CD14-positive monocyte (primary cell): ENCODE data around the gene FASTK. TPM values are rescaled to one million over a fixed set of nuclear protein-coding genes. Genes with fewer than 3 reads are reported as not detected.

Experiments used
- DNase-seq, 3 donors: peaks; one replicate each; pipeline ENCODE4 v3.0.0-alpha.2; 2011 to 2022
- H2AFZ ChIP-seq: 2 replicates; pipeline ENCODE4 v1.6.0; 2012; ENCODE audit warnings: mild to moderate bottlenecking, low read depth, low read length, inconsistent platforms; ENCODE audit not compliant: insufficient read depth, poor library complexity, severe bottlenecking
- H3K27ac ChIP-seq, 2 donors: 1 replicate in 1 of 2; 2 replicates in 1 of 2; pipeline ENCODE4 v1.5.1; 2012 to 2013; ENCODE audit warnings: low read length in 2 of 2, control low read depth in 1 of 2, inconsistent platforms in 1 of 2, low read depth in 1 of 2, mild to moderate bottlenecking in 1 of 2
- H3K27me3 ChIP-seq, 2 donors: one replicate each; pipeline versions ENCODE4 v1.6.0 to v1.6.1; 2011 to 2013; ENCODE audit warnings: low read length in 2 of 2; ENCODE audit not compliant: control insufficient read depth in 2 of 2, insufficient read depth in 2 of 2
- H3K36me3 ChIP-seq, 2 donors: replicated peaks in 1 of 2; 1 replicate in 1 of 2; 2 replicates in 1 of 2; pipeline versions ENCODE4 v1.5.1 to v1.6.1; 2012 to 2013; ENCODE audit warnings: low read length in 2 of 2, control low read depth in 1 of 2, inconsistent platforms in 1 of 2, mild to moderate bottlenecking in 1 of 2; ENCODE audit not compliant: insufficient read depth in 2 of 2, control insufficient read depth in 1 of 2
- H3K4me1 ChIP-seq, 2 donors: 1 replicate in 1 of 2; 2 replicates in 1 of 2; pipeline versions ENCODE4 v1.5.1 to v1.6.1; 2012 to 2013; ENCODE audit warnings: low read length in 2 of 2, control low read depth in 1 of 2, inconsistent platforms in 1 of 2, mild to moderate bottlenecking in 1 of 2, moderate library complexity in 1 of 2; ENCODE audit not compliant: insufficient read depth in 2 of 2, control insufficient read depth in 1 of 2
- H3K4me2 ChIP-seq: replicated peaks from 2 replicates; pipeline ENCODE3; 2012; ENCODE audit warnings: low read length, moderate library complexity, mild to moderate bottlenecking; ENCODE audit not compliant: poor library complexity, severe bottlenecking; ENCODE audit errors: extremely low read depth
- H3K4me3 ChIP-seq, 3 experiments: fragments of 200-600 bp in 1 of 3; sonication (generic) in 1 of 3; replicated peaks in 1 of 3; 1 replicate in 2 of 3; 2 replicates in 1 of 3; pipeline ENCODE4 v1.5.1; 2011 to 2013; ENCODE audit warnings: low read length in 3 of 3, mild to moderate bottlenecking in 3 of 3, control low read depth in 2 of 3, low read depth in 2 of 3, inconsistent platforms in 1 of 3, moderate library complexity in 1 of 3
- H3K79me2 ChIP-seq: 2 replicates; pipeline ENCODE4 v1.6.0; 2012; ENCODE audit warnings: mild to moderate bottlenecking, control low read depth, inconsistent platforms, low read length, moderate library complexity; ENCODE audit not compliant: insufficient read depth
- H3K9ac ChIP-seq: 2 replicates; pipeline ENCODE4 v1.6.0; 2017; ENCODE audit warnings: low read length, mild to moderate bottlenecking; ENCODE audit not compliant: insufficient read depth, poor library complexity, severe bottlenecking
- H3K9me3 ChIP-seq, 2 donors: replicated peaks in 1 of 2; 1 replicate in 1 of 2; 2 replicates in 1 of 2; pipeline versions ENCODE4 v1.5.1 to v1.6.1; 2012 to 2013; ENCODE audit warnings: low read length in 2 of 2, control low read depth in 1 of 2; ENCODE audit not compliant: control insufficient read depth in 1 of 2, insufficient read depth in 1 of 2
- H4K20me1 ChIP-seq: 2 replicates; pipeline ENCODE4 v1.6.0; 2012; ENCODE audit warnings: mild to moderate bottlenecking, low read length, control low read depth, moderate library complexity; ENCODE audit not compliant: insufficient read depth
- H3K27ac Mint-ChIP-seq, 7 donors: one replicate each; pipeline ENCODE4 v1.8.0; 2020; ENCODE audit warnings: mild to moderate bottlenecking in 7 of 7, mixed read lengths in 7 of 7, moderate library complexity in 6 of 7, inconsistent platforms in 2 of 7
- H3K27me3 Mint-ChIP-seq, 3 donors: one replicate each; pipeline ENCODE4 v1.8.0; 2021 to 2022; ENCODE audit warnings: low read depth in 3 of 3, mild to moderate bottlenecking in 3 of 3, mixed read lengths in 3 of 3, moderate library complexity in 3 of 3, inconsistent platforms in 1 of 3
- H3K36me3 Mint-ChIP-seq, 2 donors: one replicate each; pipeline ENCODE4 v1.8.0; 2020; ENCODE audit warnings: mixed read lengths in 2 of 2, inconsistent platforms in 1 of 2, mild to moderate bottlenecking in 1 of 2
- H3K4me1 Mint-ChIP-seq: one replicate; pipeline ENCODE4 v1.8.0; 2020; ENCODE audit warnings: mild to moderate bottlenecking, mixed read lengths
- H3K4me3 Mint-ChIP-seq, 2 donors: one replicate each; pipeline ENCODE4 v1.8.0; 2020; ENCODE audit warnings: mild to moderate bottlenecking in 2 of 2, mixed read lengths in 2 of 2, moderate library complexity in 1 of 2
- H3K9me3 Mint-ChIP-seq, 7 donors: one replicate each; pipeline ENCODE4 v1.8.0; 2020 to 2022; ENCODE audit warnings: mixed read lengths in 7 of 7, mild to moderate bottlenecking in 6 of 7, moderate library complexity in 6 of 7, inconsistent platforms in 2 of 7
- CTCF ChIP-seq: fragments of 200-600 bp; IDR thresholded peaks from one replicate; pipeline ENCODE4 v1.8.0; 2022; ENCODE audit warnings: antibody characterized with exemption, mild to moderate bottlenecking
- WGBS: methylation state at CpG from one replicate; pipeline ENCODE4 v1.1.5; 2013; ENCODE audit warnings: missing lambda C conversion rate; ENCODE audit not compliant: insufficient coverage; 5-methylcytosine and 5-hydroxymethylcytosine counted together
- intact Hi-C, 2 donors: fragments of 100-400 bp; cut with micrococcal nuclease; formaldehyde crosslinking; loops; one replicate each; pipeline versions ENCODE4 v1.15.0 to v1.15.1; 2023
- polyA plus RNA-seq, 3 donors: library from polyadenylated mRNA; depleted of rRNA in 1 of 3; unstranded in 2 of 3; stranded (reverse) in 1 of 3; fragments of 300-500 nt in 2 of 3; fragments of >200 nt in 1 of 3; fragmentation: Illumina TruSeq in 2 of 3; gene quantifications; 1 replicate in 2 of 3; 2 replicates in 1 of 3; pipeline ENCODE4 v1.2.3, GENCODE V29; 2012 to 2021

Gene FASTK
- polyA plus RNA-seq, 3 donors, result 34.7 to 110 (median 38.6) TPM

GRCh38 chr7:151103973-151104372 lies 23.4 kb upstream of the FASTK start:
- H3K4me2 ChIP-seq, result no peak overlapping the region
- no peaks in the 10 kb centered on the region for H3K27me3 ChIP-seq
- no peak overlapping the region for H3K27ac ChIP-seq
- peaks cover 28% of the 10 kb centered on the region for H3K79me2 ChIP-seq
- no peak overlapping the region for H3K9ac ChIP-seq
- no peaks in the 10 kb centered on the region for H3K9me3 ChIP-seq
- Mint-ChIP-seq H3K4me1 (peaks cover 3% of the 10 kb centered on the region), H3K27me3 (no peaks in the 10 kb centered on the region), H3K9me3 (peaks cover 0 to 1% (median 0%) of the 10 kb centered on the region in 7 donors), H3K27ac (no peak overlapping the region), H3K36me3 (peaks cover 13 to 18% of the 10 kb centered on the region in 2 donors), H3K4me3 (no peak overlapping the region)
- H3K4me3 ChIP-seq, result no peak overlapping the region
- intact Hi-C loops, result no loop called here
- 96% methylated on average over 7 of the region's 12 CpGs for WGBS
- no peaks in the 10 kb centered on the region for H3K4me1 ChIP-seq
- DNase-seq, result no peak
- H3K36me3 ChIP-seq, result peaks cover 0 to 4% of the 10 kb centered on the region in 2 donors
- H2AFZ ChIP-seq, result no peak overlapping the region
- no peak for TF ChIP-seq CTCF
- peaks cover 100% of the 10 kb centered on the region for H4K20me1 ChIP-seq

- H3K27ac Mint-ChIP-seq, result no peak overlapping the region
- H2AFZ ChIP-seq, result no peak overlapping the region
- H3K9me3 Mint-ChIP-seq, result peaks cover 0 to 1% (median 0%) of the 10 kb centered on the region in 7 donors
- H3K27me3 ChIP-seq, result no peaks in the 10 kb centered on the region
- H3K36me3 Mint-ChIP-seq, result peaks cover 13 to 18% of the 10 kb centered on the region in 2 donors
- H3K4me1 Mint-ChIP-seq, result peaks cover 3% of the 10 kb centered on the region
- H3K4me2 ChIP-seq, result no peak overlapping the region
- no peak overlapping the region for H3K27ac ChIP-seq
- H3K4me3 Mint-ChIP-seq, result no peak overlapping the region
- no peak for DNase-seq
- WGBS, result 20% methylated on average over 1 of the region's 3 CpGs
- peaks cover 100% of the 10 kb centered on the region for H4K20me1 ChIP-seq
- peaks cover 34% of the 10 kb centered on the region for H3K79me2 ChIP-seq
- intact Hi-C loops, result no loop called here
- H3K9me3 ChIP-seq, result no peaks in the 10 kb centered on the region
- no peaks in the 10 kb centered on the region for H3K27me3 Mint-ChIP-seq
- peaks cover 0 to 4% of the 10 kb centered on the region in 2 donors for H3K36me3 ChIP-seq
- H3K4me3 ChIP-seq, result no peak overlapping the region
- no peak overlapping the region for H3K9ac ChIP-seq
- H3K4me1 ChIP-seq, result no peaks in the 10 kb centered on the region
- TF ChIP-seq CTCF, result no peak
These were observed 22.4 kb upstream of the FASTK start for GRCh38 chr7:151102991-151103390.
